GM10847 (cell line): ENCODE results near the gene ORMDL3.

Experiments
- POLR2A ChIP-seq: IDR thresholded peaks from 2 replicates; pipeline ENCODE4 v1.6.1; 2011; ENCODE audit not compliant: insufficient read length; ENCODE audit errors: extremely low read depth

Gene ORMDL3, protein sequence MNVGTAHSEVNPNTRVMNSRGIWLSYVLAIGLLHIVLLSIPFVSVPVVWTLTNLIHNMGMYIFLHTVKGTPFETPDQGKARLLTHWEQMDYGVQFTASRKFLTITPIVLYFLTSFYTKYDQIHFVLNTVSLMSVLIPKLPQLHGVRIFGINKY

DNA sequence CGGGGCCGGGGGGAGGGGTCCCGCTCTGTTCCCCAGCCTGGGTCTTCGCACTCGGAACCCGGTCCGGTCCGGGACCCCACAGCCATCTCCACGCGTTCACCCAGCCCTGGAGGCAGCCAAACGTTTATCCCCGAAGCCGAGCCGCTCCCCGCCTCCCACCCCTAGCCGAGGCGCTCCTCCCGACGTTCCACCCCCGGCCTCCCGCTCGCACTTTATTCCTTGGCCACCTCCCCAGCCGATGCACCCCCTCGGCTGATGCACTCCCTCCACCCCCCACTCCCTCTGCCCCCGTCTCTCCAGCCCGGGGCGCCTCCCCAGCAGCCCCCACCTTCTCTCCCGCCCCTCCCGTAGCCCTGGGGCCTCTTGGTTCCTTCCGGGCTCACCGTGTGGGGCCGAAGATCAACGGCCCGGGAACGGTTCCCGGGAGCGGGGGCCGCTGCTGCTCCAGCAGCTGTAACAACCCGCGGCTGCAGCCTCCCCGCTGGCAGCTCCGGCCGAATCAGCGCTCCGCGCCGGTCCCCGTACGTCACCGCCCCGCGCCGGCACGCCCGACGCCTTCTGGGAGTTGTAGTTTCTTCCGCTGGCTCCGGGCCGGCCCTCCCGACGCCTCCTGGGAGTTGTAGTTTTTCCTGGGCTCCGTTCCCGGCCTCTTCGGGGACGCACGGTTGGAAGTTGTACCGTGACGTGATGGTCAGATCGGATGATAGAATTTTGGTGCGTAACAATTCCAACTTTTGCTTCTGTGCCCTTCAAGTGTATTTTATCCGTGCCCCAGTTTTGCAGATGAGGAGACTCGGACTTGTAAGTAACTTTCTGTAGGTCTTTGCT, at the start of gene ORMDL3, which contains the start of gene LRRC3C:
ORMDL3 (minus strand) TSS at position 501 of the 828 bp plus-strand sequence. CDS start 3,398 bp downstream, outside the sequence.
LRRC3C (plus strand) TSS at position 632 of the 828 bp plus-strand sequence. CDS start 13,792 bp downstream, outside the sequence.
- peak; percentile 39 for TF ChIP-seq POLR2A

DNA sequence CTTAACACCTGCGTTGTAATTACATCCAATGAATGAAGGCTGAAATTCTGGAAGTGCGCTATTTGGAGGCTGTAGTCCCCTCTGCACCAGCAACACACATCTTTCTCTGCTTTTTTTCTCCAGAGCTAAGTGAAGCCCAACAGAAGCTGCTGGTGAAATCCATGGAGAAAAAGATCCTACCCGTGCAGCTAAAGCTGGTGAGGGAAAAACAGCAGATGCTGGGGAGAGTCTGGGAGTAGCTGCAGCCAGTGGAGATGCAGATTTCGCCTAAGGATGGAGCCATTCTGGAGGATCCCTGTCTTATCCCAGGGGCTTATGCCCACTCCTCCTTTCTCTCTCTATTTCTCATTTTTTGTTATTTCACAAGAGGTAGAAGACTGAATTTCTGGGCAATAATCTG, 48.4 kb upstream of the ORMDL3 start:
- no peak for TF ChIP-seq POLR2A

DNA sequence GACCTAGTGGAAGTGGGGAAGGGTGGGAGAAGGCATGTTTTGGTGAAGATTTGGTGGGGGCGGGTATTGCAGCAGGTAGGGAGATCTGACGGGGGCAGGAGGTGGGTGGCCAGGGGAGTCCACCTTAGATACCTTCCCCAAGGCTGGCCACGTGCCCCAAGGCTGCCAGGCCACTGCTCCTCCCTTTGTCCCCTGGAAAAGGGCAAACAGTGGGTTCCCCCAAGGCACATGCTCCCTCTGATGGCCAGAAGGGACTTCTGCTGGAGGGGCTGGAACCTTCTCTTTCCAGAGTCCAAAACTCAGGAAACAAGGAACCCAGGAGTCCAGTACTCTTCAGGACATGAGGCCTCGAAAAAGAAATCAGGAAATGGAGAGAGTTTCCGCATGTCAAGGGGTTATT, 47.0 kb upstream of the ORMDL3 start:
- no peak for TF ChIP-seq POLR2A

DNA sequence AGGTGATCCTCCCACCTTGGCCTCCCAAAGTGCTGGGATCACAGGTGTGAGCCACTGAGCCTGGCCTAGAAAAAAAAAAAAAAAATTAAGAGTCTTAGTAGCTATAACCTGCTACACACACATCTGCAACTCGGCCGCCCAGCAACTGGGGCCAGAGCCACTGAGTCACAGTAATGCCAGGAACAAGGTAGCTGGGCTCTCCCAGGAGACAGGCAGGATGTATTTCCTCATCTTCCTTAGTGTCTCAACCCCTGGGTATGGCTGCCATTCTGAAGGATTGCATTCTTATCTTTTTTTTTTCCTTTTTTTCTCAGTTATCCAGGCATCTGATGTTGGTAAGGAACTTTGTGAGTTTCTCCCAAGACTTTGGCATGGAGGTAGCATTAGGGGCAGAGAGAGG, 46.1 kb upstream of the ORMDL3 start:
- TF ChIP-seq POLR2A, result no peak

DNA sequence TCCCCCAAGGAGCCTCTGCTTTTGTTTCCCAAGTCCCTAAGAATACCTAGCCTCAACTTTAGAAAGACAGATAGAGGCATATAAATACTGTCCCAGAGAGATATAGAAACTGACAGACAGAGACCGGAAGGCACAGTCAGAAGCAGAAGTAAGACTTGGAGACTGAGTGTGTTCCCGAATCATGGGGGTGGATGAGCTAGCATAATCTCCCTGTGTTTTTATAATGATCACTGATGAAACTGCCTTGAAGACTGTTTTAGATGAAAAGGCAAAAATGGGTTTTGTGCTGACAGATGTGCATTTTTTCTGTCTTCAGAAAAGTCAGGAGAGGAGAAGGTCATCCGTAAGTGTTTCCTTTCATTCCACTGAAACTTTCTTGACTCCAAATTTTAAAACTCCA, 44.9 kb upstream of the ORMDL3 start:
- no peak for TF ChIP-seq POLR2A

DNA sequence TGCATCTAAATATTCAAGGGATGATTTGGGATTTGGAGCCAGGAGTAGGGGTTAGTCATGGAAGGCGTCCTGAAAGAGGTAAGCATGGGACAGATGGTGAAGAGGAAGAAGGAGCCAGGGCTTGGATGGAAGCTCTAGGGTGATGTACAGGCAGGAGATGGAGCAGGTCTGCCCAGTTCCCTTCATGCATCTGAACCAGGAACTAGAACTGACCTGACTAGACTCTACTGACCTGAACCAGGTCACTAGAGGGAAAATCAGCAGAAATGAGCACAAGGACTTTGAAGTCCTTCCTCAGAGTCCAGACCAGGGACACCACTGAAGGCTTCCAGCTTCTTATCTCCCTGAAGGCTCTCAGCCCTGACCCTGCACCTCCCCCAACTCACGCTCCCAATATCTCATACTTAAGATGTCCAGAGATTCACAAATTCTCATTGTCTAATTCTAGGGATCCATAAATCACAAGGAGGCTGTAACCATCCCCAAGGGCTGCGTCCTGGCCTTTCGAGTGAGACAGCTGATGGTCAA, 43.7 kb upstream of the ORMDL3 start:
- TF ChIP-seq POLR2A, result no peak

DNA sequence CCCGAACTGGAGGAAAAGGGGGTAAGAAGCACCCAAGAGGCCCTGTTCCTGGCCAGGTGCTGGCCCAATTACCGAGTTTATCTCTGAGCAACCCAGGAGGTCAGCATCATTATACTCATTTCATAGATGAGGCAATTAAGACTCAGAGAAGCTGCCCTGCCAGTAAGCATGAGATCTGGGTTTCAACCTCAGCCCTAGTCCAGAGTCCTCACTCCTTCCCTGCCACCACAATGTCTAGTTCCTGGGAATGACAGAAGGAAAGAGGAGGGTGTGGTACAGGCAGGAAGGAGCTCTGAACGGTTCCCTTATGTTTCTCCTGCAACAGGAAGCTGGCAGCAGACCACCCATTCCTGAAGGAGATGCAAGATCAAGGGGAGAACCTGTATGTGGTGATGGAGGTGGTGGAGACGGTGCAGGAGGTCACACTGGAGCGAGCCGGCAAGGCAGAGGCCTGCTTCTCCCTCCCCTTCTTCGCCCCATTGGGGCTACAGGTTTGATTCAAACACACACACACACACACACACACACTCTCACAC, 42.8 kb upstream of the ORMDL3 start:
- TF ChIP-seq POLR2A, result no peak

DNA sequence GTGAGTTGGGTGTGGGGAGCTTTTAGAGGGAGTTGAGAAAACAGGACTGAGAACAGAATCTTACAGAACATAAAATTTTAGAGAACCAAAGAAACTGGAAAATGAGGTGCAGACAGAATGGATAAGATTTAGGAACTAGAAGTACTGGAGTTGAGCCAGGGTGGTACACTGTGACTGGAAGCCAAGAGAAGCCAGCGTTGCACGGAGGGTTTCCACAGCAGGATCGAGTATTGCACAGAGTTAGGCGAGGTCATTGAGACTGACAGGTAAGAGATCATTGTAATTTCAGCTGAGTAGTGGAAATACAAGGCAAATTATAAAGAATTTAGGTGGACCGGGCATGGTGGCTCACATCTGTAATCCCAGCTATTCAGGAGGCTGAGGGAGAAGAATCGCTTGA, 42.0 kb upstream of the ORMDL3 start:
- no peak for TF ChIP-seq POLR2A

DNA sequence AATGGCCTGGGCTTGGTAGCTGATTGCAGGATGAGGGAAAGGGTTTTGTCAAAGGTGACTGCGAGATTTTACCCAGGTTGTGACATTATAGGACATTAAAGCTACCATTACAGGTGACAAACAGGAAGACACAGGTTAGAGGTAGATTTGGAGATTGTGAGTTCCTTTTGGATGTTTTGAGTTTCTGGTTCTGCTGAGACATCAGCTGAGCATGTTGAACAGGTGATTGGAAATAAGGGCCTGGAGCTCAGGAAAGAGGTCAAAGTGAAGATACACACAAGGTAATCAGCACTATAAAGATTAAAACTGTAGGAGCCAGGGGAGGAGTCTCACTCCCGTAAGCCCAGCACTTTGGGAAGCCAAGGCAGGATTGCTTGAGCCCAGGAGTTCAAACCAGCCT, 41.4 kb upstream of the ORMDL3 start:
- no peak for TF ChIP-seq POLR2A

DNA sequence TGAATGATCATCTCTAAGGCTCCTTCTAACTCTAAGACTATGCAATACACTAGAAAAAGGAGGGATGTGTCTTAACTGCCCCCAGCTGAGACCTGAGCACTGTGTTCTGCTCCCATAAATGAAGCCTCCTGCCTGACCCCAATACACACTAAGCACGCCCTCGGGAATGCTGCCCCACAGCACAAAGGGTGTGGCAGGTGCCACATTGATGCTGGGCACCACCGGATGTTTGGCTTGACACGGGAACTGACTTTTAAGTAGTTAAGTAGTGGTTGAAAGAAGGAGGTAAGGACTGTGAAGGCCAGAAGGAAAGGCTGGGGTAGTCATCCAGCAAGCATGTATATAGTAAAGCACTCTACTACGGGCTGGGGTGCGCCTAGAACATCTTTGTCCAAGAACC, 39.4 kb upstream of the ORMDL3 start:
- TF ChIP-seq POLR2A, result no peak

DNA sequence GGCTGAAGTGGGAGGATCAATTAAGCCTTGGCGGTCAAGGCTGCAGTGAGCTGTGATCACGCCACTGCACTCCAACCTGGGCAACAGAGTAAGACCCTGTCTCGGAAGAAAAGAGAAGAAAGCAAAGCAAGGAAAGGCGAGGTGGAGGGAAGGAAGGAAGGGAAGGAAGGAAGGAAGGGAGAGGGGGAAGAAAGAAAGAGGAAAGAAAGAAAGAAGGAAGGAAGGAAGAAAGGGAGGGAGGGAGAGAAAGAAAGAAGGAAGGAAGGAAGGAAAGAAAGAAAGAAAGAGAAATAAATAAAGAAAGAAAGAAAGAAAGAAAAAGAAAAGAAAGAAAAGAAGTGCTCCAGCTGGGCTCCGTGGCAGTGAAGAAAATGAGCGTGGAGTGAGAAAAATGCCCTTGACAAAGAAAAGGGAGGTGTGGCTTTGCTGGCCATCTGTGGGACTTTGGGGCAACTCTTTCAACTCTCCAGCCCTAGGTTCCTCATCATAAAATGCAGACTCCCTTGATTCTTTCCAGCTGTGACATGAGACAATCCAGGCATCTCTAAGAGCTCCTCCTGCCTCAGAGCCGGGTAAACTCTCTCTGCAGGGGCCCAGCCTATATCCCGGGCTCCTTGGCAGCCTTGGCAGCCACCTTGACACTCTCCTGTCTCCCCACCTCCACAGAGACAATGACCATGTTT, 37.8 kb upstream of the ORMDL3 start:
- TF ChIP-seq POLR2A, result no peak

DNA sequence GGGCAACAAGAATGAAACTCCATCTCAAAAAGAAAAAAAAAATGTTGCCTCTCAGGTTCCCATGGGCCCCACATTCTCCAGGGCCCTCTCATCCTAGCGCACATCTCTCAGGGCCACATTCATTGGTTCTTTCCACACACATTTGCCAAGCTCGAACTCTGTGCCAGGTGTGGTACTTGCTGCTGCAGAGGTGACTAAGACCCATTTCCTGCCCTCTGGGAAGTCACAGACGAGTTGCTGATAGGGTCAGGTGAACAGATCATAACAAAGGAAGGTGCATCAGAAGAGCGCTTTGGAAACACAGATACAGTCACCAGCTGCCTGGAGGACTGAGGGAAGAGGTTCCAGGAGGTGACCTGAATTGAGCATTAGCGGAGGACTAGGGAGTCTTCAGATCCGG, 36.4 kb upstream of the ORMDL3 start:
- no peak for TF ChIP-seq POLR2A

DNA sequence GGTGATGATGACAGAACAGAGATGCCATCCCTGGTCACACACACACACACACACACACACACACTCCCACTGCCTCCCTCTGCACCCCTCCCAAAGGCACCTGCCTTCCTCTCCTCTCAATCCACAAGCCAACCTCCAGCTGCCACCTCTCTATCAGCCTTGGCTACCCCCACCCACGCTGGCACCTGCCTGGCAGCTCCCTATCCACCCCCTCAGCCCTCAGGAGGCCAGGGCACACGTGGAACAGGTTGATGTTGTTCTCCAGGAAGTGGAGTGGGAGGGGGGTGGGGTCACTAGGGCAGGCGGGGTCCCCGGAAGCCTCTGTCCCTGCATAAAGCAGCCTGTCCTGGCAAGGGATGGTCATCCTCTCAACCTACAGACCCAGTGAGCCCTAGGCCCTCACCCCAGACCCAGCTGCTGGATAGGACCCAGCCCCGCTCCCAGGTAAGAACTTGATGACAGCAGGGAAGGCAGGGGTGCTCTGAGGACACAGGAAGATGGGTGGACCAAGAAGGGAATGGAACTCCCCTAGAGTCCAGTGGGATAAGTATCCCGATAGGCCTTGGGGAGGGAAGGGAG, 35.3 kb upstream of the ORMDL3 start, which contains the start of gene GSDMA:
GSDMA (plus strand) TSS at position 363 of the 579 bp plus-strand sequence. CDS start 2,684 bp downstream, outside the sequence.
- no peak for TF ChIP-seq POLR2A

DNA sequence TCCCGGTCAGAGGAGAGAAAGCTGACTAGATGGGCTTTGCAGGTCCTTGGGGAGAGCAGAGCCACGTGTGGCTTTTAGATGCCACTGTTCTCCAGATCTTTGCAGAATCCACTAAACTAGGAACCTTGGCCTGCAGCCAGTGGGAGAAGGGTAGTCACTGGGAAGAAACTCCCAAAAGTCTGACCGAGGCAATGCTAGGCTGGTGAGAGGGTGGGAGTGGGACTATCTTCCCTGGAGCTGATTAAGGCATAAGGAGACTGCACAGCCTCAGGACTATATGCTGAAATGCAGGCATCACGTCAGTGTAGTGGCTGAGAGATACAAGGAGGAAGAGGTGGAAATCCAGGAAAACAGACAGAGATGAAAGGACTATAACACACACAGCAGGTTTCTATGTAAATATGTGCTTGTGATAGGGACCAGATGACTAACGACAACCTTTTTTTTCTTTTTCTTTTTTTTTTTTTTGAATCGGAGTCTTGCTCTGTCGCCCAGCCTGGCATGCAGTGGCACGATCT, 33.2 kb upstream of the ORMDL3 start:
- TF ChIP-seq POLR2A, result no peak

DNA sequence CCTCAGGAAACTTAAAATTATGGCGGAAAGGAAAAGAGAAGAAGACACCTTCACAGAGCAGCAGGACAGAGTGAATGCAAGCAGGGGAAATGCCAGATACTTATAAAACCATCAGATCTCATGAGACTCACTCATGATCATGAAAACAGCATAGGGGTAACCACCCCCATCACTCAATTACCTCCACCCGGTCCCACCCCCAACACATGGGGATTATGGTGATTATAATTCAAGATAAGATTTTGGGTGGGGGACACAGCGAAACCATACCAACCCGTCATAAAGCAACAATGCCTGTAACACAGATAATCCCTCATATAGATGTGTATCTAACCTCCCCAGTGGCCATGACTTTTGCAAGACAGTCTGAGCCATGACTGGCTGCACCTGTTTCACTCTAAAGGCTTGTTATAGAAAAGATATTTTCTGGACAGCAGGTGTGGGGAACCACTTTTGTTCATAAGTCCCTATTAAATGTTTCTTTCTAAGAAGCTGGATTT, 28.4 kb upstream of the ORMDL3 start:
- TF ChIP-seq POLR2A, result no peak
